B cell (primary cell): Measurements from ENCODE around the gene PPP1R14D. TPM values are rescaled to one million over a fixed set of nuclear protein-coding genes. Genes with fewer than 3 reads are reported as not detected.

Source experiments
- ATAC-seq: fragments of 200-7000 bp; cut with Tn5 transposase; one replicate; pipeline ENCODE4 v1.10.0; 2021; ENCODE audit warnings: low read depth, mild to moderate bottlenecking, moderate number of reproducible peaks, moderate library complexity
- CTCF ChIA-PET: fragments of 350-600 bp; sonication (Branson Sonifier 250); formaldehyde crosslinking; loops from one replicate; lab custom pipeline; 2021; ENCODE audit warnings: antibody characterized with exemption, inconsistent platforms; lab: Charles Lee
- POLR2A ChIA-PET: fragments of 350-600 bp; sonication (Branson Sonifier 250); formaldehyde crosslinking; loops from one replicate; lab custom pipeline; 2021; ENCODE audit warnings: antibody characterized with exemption; lab: Charles Lee
- DNase-seq: peaks from one replicate; pipeline ENCODE4 v3.0.0; 2013
- H2AFZ ChIP-seq: 2 replicates; pipeline ENCODE4 v1.6.1; 2012; ENCODE audit warnings: mild to moderate bottlenecking, low read depth, low read length; ENCODE audit not compliant: insufficient read depth, poor library complexity, severe bottlenecking
- H3K27ac ChIP-seq, 2 donors: 1 replicate in 1 of 2; 2 replicates in 1 of 2; pipeline ENCODE4 v1.5.1; 2012 to 2013; ENCODE audit warnings: low read length in 2 of 2, mild to moderate bottlenecking in 2 of 2, moderate library complexity in 1 of 2
- H3K27me3 ChIP-seq, 4 experiments: fragments of 200-600 bp in 1 of 4; sonication (generic) in 1 of 4; replicated peaks in 1 of 4; 1 replicate in 2 of 4; 2 replicates in 2 of 4; pipeline versions ENCODE4 v1.6.1 to v1.7.0; 2013 to 2016; ENCODE audit warnings: low read length in 3 of 4, mild to moderate bottlenecking in 2 of 4, mixed read lengths in 1 of 4, moderate library complexity in 1 of 4; ENCODE audit not compliant: insufficient read depth in 4 of 4, control insufficient read depth in 3 of 4; ENCODE audit errors: control extremely low read depth in 1 of 4
- H3K36me3 ChIP-seq, 2 experiments: replicated peaks in 1 of 2; 1 replicate in 1 of 2; 2 replicates in 1 of 2; pipeline versions ENCODE4 v1.6.1 to v1.7.1; 2013; ENCODE audit warnings: low read length in 1 of 2; ENCODE audit not compliant: insufficient read depth in 2 of 2, control insufficient read depth in 1 of 2; ENCODE audit errors: control extremely low read depth in 1 of 2, extremely low read depth in 1 of 2
- H3K4me1 ChIP-seq, 2 donors: fragments of 200-600 bp in 1 of 2; sonication (generic) in 1 of 2; 1 replicate in 1 of 2; 2 replicates in 1 of 2; pipeline versions ENCODE4 v1.5.1 to v1.6.1; 2013 to 2017; ENCODE audit warnings: low read length in 2 of 2; ENCODE audit not compliant: control insufficient read depth in 2 of 2, insufficient read depth in 2 of 2
- H3K4me2 ChIP-seq: replicated peaks from 2 replicates; pipeline ENCODE3; 2012; ENCODE audit warnings: mild to moderate bottlenecking, low read depth, low read length; ENCODE audit not compliant: poor library complexity, severe bottlenecking
- H3K4me3 ChIP-seq, 5 experiments: fragments of 200-600 bp in 1 of 5; sonication (generic) in 1 of 5; 1 replicate in 3 of 5; 2 replicates in 2 of 5; pipeline versions ENCODE4 v1.5.1 to v1.7.0; 2011 to 2016; ENCODE audit warnings: low read length in 4 of 5, mild to moderate bottlenecking in 4 of 5, low read depth in 2 of 5, control low read depth in 1 of 5, moderate library complexity in 1 of 5; ENCODE audit not compliant: insufficient read depth in 1 of 5; ENCODE audit errors: control extremely low read depth in 1 of 5, extremely low read depth in 1 of 5
- H3K79me2 ChIP-seq: fragments of 200-600 bp; sonication (generic); one replicate; pipeline ENCODE4 v1.6.0; 2016; ENCODE audit warnings: low read length; ENCODE audit not compliant: control insufficient read depth, insufficient read depth
- H3K9ac ChIP-seq: fragments of 200-600 bp; sonication (generic); 2 replicates; pipeline ENCODE4 v1.6.1; 2017; ENCODE audit warnings: mild to moderate bottlenecking, low read length, moderate library complexity
- H3K9me3 ChIP-seq, 3 donors: one replicate each; pipeline versions ENCODE4 v1.6.1 to v1.7.1; 2013; ENCODE audit warnings: low read length in 2 of 3; ENCODE audit not compliant: control insufficient read depth in 2 of 3, insufficient read depth in 1 of 3; ENCODE audit errors: control extremely low read depth in 1 of 3
- H4K20me1 ChIP-seq: 2 replicates; pipeline ENCODE4 v1.6.0; 2012; ENCODE audit warnings: mild to moderate bottlenecking, low read length; ENCODE audit not compliant: insufficient read depth, control insufficient read depth, poor library complexity, severe bottlenecking
- H3K27ac Mint-ChIP-seq: one replicate; pipeline ENCODE4 v1.8.0; 2021; ENCODE audit warnings: mixed read lengths
- H3K27me3 Mint-ChIP-seq: one replicate; pipeline ENCODE4 v1.8.0; 2021; ENCODE audit warnings: mixed read lengths
- H3K4me1 Mint-ChIP-seq: one replicate; pipeline ENCODE4 v1.8.0; 2021; ENCODE audit warnings: mixed read lengths
- H3K4me3 Mint-ChIP-seq: one replicate; pipeline ENCODE4 v1.8.0; 2021; ENCODE audit warnings: mixed read lengths
- H3K9me3 Mint-ChIP-seq: one replicate; pipeline ENCODE4 v1.8.0; 2022; ENCODE audit warnings: mixed read lengths; ENCODE audit not compliant: insufficient read depth
- CTCF ChIP-seq: fragments of 200-600 bp; IDR thresholded peaks from one replicate; pipeline ENCODE4 v1.8.0; 2022; ENCODE audit warnings: antibody characterized with exemption, mild to moderate bottlenecking
- EZH2 ChIP-seq: IDR thresholded peaks from 2 replicates; pipeline ENCODE4 v1.6.1; 2012; ENCODE audit warnings: borderline replicate concordance, low read depth, mild to moderate bottlenecking, moderate library complexity, low read length; ENCODE audit not compliant: insufficient read depth, poor library complexity, severe bottlenecking
- WGBS: methylation state at CpG from one replicate; pipeline ENCODE4 v1.1.5; 2013; ENCODE audit warnings: missing lambda C conversion rate; ENCODE audit not compliant: insufficient coverage; 5-methylcytosine and 5-hydroxymethylcytosine counted together
- intact Hi-C: fragments of 100-400 bp; cut with micrococcal nuclease; formaldehyde crosslinking; loops from one replicate; pipeline ENCODE4 v1.10.0; 2022
- polyA plus RNA-seq: library from polyadenylated mRNA; depleted of rRNA; stranded (reverse); fragments of >200 nt; gene quantifications from 2 replicates; pipeline ENCODE4 v1.2.3, GENCODE V29; 2012
- total RNA-seq, 2 donors: library from RNA; stranded (reverse); fragments of 120-200 nt in 1 of 2; gene quantifications; 1 replicate in 1 of 2; 2 replicates in 1 of 2; pipeline versions ENCODE4 v1.2.3 to v1.2.4, GENCODE V29; 2013 to 2022

The PPP1R14D gene
- total and polyA plus RNA-seq, 2 donors (not counting 1 experiment from before 2014, with no cell fraction given) = 0.19 TPM; not detected in 1

DNA sequence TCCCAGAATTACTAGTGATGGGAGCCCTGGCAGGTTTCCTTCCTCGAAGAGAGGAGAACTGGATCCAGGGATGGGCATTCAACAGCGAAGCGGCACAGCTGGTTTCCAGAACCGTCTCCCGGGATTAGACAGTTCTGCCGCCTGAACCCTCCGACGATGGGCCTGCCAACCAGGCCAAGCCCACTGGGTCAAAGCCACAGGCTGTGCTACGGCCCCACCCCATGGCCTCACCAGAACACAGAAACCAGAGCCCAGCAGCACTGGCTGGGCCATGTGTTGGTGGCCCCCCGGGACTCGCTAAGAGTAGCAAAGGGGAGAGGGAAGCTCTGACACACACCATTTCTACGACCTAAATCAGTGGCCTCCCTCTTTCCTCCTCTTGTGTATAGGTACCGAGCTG is 56.5 kb downstream of the PPP1R14D start:
- intact Hi-C loops = no loop called here
- no peak overlapping the region for H3K9ac ChIP-seq
- TF ChIP-seq CTCF = no peak
- TF ChIP-seq EZH2 = no peak
- no peaks in the 10 kb centered on the region for H3K9me3 ChIP-seq
- H3K4me3 ChIP-seq = no peak overlapping the region
- Mint-ChIP-seq H3K27me3 (no peaks in the 10 kb centered on the region), H3K9me3 (no peaks in the 10 kb centered on the region), H3K4me3 (no peak overlapping the region), H3K27ac (peak overlapping the region; percentile 39), H3K4me1 (peaks cover 38% of the 10 kb centered on the region)
- DNase-seq (no peak), ATAC-seq (no peak)
- no peak overlapping the region for H2AFZ ChIP-seq
- 92% methylated on average over 6 of the region's 13 CpGs for WGBS
- peaks cover 34 to 43% of the 10 kb centered on the region in 2 donors for H3K4me1 ChIP-seq
- H3K36me3 ChIP-seq = peaks cover 0 to 42% of the 10 kb centered on the region in 2 experiments
- CTCF ChIA-PET = interaction anchor here (0.6 to 9.6 kb wide), 6 partner anchors 8 to 77 kb away, joined by 3 to 99 read pairs (median 4); partner anchors contain the start of gene RAD51
- H3K4me2 ChIP-seq = no peak overlapping the region
- POLR2A ChIA-PET = interaction anchor here (0.6 kb wide), 1 partner anchor 421 kb away, joined by 8 read pairs; no protein-coding TSS in a partner anchor
- no peaks in the 10 kb centered on the region for H3K27me3 ChIP-seq
- H4K20me1 ChIP-seq = no peaks in the 10 kb centered on the region
- peak overlapping the region in 1 of 2 donors; percentile 26 for H3K27ac ChIP-seq
- no peaks in the 10 kb centered on the region for H3K79me2 ChIP-seq

- POLR2A ChIA-PET = interaction anchor here (3.1 kb wide), 1 partner anchor 77 kb away, joined by 14 read pairs; the partner anchor contains the start of gene RAD51
- Mint-ChIP-seq H3K4me3 (no peak overlapping the region), H3K9me3 (no peaks in the 10 kb centered on the region), H3K27me3 (no peaks in the 10 kb centered on the region), H3K4me1 (peaks cover 38% of the 10 kb centered on the region), H3K27ac (peak overlapping the region; percentile 53)
- ATAC-seq (no peak), DNase-seq (no peak)
- intact Hi-C loops = no loop called here
- no peak overlapping the region for H2AFZ ChIP-seq
- H3K36me3 ChIP-seq = peaks cover 0 to 37% of the 10 kb centered on the region in 2 experiments
- CTCF ChIA-PET = interaction anchor here (0.6 to 9.6 kb wide), 5 partner anchors 9 to 92 kb away, joined by 3 to 99 read pairs (median 6); partner anchors contain the start of gene RAD51
- no peak for TF ChIP-seq CTCF
- TF ChIP-seq EZH2 = no peak
- H3K9me3 ChIP-seq = no peaks in the 10 kb centered on the region
- 94% methylated on average over 5 of the region's 5 CpGs for WGBS
- no peak overlapping the region for H3K4me2 ChIP-seq
- peaks cover 34 to 43% of the 10 kb centered on the region in 2 donors for H3K4me1 ChIP-seq
- no peaks in the 10 kb centered on the region for H3K27me3 ChIP-seq
- H3K79me2 ChIP-seq = no peaks in the 10 kb centered on the region
- no peak overlapping the region for H3K4me3 ChIP-seq
- no peak overlapping the region for H3K27ac ChIP-seq
- H3K9ac ChIP-seq = no peak overlapping the region
- H4K20me1 ChIP-seq = no peaks in the 10 kb centered on the region
Measured at GRCh38 chr15:40771242-40771641, 57.3 kb downstream of the PPP1R14D start.
